HUES64 (cell line): ENCODE results near the gene FBXW10B.
"Not testable (repeated sequence)": the region's sequence is repeated elsewhere in the genome, so short reads cannot be mapped to it uniquely, and the experiment has no call there.

ENCODE experiments used
- H3K27ac ChIP-seq: 2 replicates; pipeline ENCODE4 v1.7.0; 2013; ENCODE audit warnings: low read depth, low read length, inconsistent platforms
- H3K27me3 ChIP-seq: 2 replicates; pipeline ENCODE4 v1.6.1; 2013; ENCODE audit warnings: mild to moderate bottlenecking, low read length; ENCODE audit not compliant: insufficient read depth
- H3K36me3 ChIP-seq: 2 replicates; pipeline ENCODE4 v1.6.1; 2013; ENCODE audit warnings: mild to moderate bottlenecking, low read length; ENCODE audit not compliant: insufficient read depth
- H3K4me1 ChIP-seq: 2 replicates; pipeline ENCODE4 v1.6.1; 2013; ENCODE audit warnings: mild to moderate bottlenecking, low read length, moderate library complexity; ENCODE audit not compliant: insufficient read depth
- H3K4me3 ChIP-seq: 2 replicates; pipeline ENCODE4 v1.5.1; 2013; ENCODE audit warnings: mild to moderate bottlenecking, low read length, moderate library complexity
- H3K9ac ChIP-seq: 2 replicates; pipeline ENCODE4 v1.6.1; 2013; ENCODE audit warnings: mild to moderate bottlenecking, low read depth, low read length
- H3K9me3 ChIP-seq: 2 replicates; pipeline ENCODE4 v1.6.1; 2013; ENCODE audit warnings: low read depth, low read length; ENCODE audit not compliant: insufficient read depth
- WGBS: fragments of 150-250, 120-280 bp; methylation state at CpG from one replicate; pipeline ENCODE4 v1.1.7; 2013; ENCODE audit warnings: missing lambda C conversion rate; 5-methylcytosine and 5-hydroxymethylcytosine counted together

The FBXW10B gene

GRCh38 chr17:15629991-15630390, 10.5 kb upstream of the FBXW10B start:
- not testable (repeated sequence) for H3K36me3 ChIP-seq, H3K4me1 ChIP-seq, H3K4me3 ChIP-seq, H3K9ac ChIP-seq, H3K27me3 ChIP-seq, H3K9me3 ChIP-seq, H3K27ac ChIP-seq
- WGBS = 89% methylated on average over 7 of the region's 7 CpGs

- not testable (repeated sequence) for H3K4me3 ChIP-seq, H3K4me1 ChIP-seq, H3K9me3 ChIP-seq, H3K36me3 ChIP-seq, H3K27ac ChIP-seq, H3K9ac ChIP-seq, H3K27me3 ChIP-seq
- 91% methylated on average over 2 of the region's 3 CpGs for WGBS
Observed at GRCh38 chr17:15623661-15624209, 4.2 kb upstream of the FBXW10B start.

GRCh38 chr17:15623255-15623654, 3.8 kb upstream of the FBXW10B start:
- not testable (repeated sequence) for H3K27ac ChIP-seq, H3K4me3 ChIP-seq, H3K27me3 ChIP-seq, H3K9ac ChIP-seq, H3K4me1 ChIP-seq, H3K9me3 ChIP-seq, H3K36me3 ChIP-seq
- 98% methylated on average over 2 of the region's 4 CpGs for WGBS

- not testable (repeated sequence) for H3K9me3 ChIP-seq, H3K36me3 ChIP-seq, H3K27me3 ChIP-seq, H3K4me1 ChIP-seq, H3K4me3 ChIP-seq, H3K9ac ChIP-seq, H3K27ac ChIP-seq
- 88% methylated on average over 5 of the region's 8 CpGs for WGBS
Observed at GRCh38 chr17:15622124-15622523, 2.6 kb upstream of the FBXW10B start.

- 67% methylated on average over 2 of the region's 4 CpGs for WGBS
- H3K36me3 ChIP-seq, H3K27me3 ChIP-seq: not testable (repeated sequence)
Observed at GRCh38 chr17:15616828-15617227, 2.7 kb downstream of the FBXW10B start.

GRCh38 chr17:15615850-15616249, 3.7 kb downstream of the FBXW10B start:
- not testable (repeated sequence) for H3K36me3 ChIP-seq, H3K27ac ChIP-seq, H3K9me3 ChIP-seq, H3K27me3 ChIP-seq, H3K9ac ChIP-seq, H3K4me3 ChIP-seq, H3K4me1 ChIP-seq
- WGBS = 91% methylated on average over 5 of the region's 6 CpGs

More at GRCh38 chr17:15616828-15617227, 2.7 kb downstream of the FBXW10B start:
- not testable (repeated sequence) for H3K4me3 ChIP-seq, H3K9me3 ChIP-seq, H3K27ac ChIP-seq, H3K9ac ChIP-seq, H3K4me1 ChIP-seq

GRCh38 chr17:15613111-15613510, 6.4 kb downstream of the FBXW10B start:
- not testable (repeated sequence) for H3K4me3 ChIP-seq, H3K4me1 ChIP-seq, H3K36me3 ChIP-seq, H3K9me3 ChIP-seq, H3K27ac ChIP-seq, H3K9ac ChIP-seq, H3K27me3 ChIP-seq
- WGBS = no CpG with 5 or more reads among the region's 1 CpG

GRCh38 chr17:15592960-15593359, 26.5 kb downstream of the FBXW10B start:
- H3K27ac ChIP-seq, H3K27me3 ChIP-seq, H3K9me3 ChIP-seq, H3K4me1 ChIP-seq, H3K9ac ChIP-seq, H3K36me3 ChIP-seq, H3K4me3 ChIP-seq: not testable (repeated sequence)
- 97% methylated on average over 8 of the region's 8 CpGs for WGBS

GRCh38 chr17:15591986-15592385, 27.5 kb downstream of the FBXW10B start:
- not testable (repeated sequence) for H3K27me3 ChIP-seq, H3K36me3 ChIP-seq, H3K27ac ChIP-seq, H3K9me3 ChIP-seq, H3K9ac ChIP-seq, H3K4me3 ChIP-seq, H3K4me1 ChIP-seq
- 78% methylated on average over 2 of the region's 5 CpGs for WGBS

- not testable (repeated sequence) for H3K27ac ChIP-seq, H3K4me1 ChIP-seq, H3K9ac ChIP-seq, H3K9me3 ChIP-seq, H3K4me3 ChIP-seq, H3K36me3 ChIP-seq, H3K27me3 ChIP-seq
- WGBS = 91% methylated on average over 1 of the region's 1 CpG
Observed at GRCh38 chr17:15590844-15591243, 28.7 kb downstream of the FBXW10B start.

GRCh38 chr17:15589544-15590536, 29.7 kb downstream of the FBXW10B start:
- not testable (repeated sequence) for H3K36me3 ChIP-seq, H3K4me3 ChIP-seq, H3K27ac ChIP-seq, H3K9ac ChIP-seq, H3K4me1 ChIP-seq, H3K9me3 ChIP-seq, H3K27me3 ChIP-seq
- WGBS = 91% methylated on average over 9 of the region's 17 CpGs
